Measurements from ENCODE around the gene MZT2A.
"Not testable (repeated sequence)": the region's sequence is repeated elsewhere in the genome, so short reads cannot be mapped to it uniquely, and the experiment has no call there.

DNA sequence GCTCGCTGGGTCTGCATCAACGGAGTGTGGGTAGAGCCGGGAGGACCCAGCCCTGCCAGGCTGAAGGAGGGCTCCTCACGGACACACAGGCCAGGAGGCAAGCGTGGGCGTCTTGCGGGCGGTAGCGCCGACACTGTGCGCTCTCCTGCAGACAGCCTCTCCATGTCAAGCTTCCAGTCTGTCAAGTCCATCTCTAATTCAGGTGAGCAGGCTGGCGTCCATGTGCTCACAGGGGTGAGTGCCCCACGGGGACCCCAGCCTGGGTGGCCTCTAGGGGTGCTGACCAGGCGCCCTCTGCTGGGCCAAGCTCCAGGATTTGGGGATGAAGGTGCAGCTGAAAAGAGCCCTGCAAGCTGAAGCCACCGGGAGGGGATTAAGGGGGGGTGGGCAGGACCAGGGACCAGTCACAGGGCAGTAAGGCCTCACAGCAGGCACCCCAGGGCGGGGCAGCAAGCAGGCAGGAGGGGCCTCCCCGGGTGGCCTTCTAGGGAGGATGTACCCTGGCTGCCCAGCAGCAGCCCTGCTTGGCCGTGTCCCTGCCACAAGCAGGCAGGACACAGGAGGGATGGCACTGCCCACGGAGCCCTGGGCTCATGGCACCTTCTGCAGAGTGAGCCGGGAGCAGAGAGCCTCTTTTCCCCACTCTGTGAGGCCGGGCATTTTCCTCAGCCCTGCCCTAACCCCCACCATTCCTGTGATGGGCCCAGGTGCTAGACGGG lies 38.6 kb upstream of the MZT2A start:
- TF ChIP-seq, protein P1, sequence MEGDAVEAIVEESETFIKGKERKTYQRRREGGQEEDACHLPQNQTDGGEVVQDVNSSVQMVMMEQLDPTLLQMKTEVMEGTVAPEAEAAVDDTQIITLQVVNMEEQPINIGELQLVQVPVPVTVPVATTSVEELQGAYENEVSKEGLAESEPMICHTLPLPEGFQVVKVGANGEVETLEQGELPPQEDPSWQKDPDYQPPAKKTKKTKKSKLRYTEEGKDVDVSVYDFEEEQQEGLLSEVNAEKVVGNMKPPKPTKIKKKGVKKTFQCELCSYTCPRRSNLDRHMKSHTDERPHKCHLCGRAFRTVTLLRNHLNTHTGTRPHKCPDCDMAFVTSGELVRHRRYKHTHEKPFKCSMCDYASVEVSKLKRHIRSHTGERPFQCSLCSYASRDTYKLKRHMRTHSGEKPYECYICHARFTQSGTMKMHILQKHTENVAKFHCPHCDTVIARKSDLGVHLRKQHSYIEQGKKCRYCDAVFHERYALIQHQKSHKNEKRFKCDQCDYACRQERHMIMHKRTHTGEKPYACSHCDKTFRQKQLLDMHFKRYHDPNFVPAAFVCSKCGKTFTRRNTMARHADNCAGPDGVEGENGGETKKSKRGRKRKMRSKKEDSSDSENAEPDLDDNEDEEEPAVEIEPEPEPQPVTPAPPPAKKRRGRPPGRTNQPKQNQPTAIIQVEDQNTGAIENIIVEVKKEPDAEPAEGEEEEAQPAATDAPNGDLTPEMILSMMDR (IDR thresholded peaks at IDR 0.05; ENCODE audit: insufficient read depth, low read length), result not testable (repeated sequence)
- TF ChIP-seq SPI1 (IDR thresholded peaks at IDR 0.05; ENCODE audit: borderline replicate concordance, low read depth); GABPA (IDR thresholded peaks at IDR 0.05; ENCODE audit: low read depth): not testable (repeated sequence)

All from HL-60 (cell line).